Measurements from ENCODE around the gene TMEM271. TPM values are rescaled to one million over a fixed set of nuclear protein-coding genes. Genes with fewer than 3 reads are reported as not detected.
"Not testable (repeated sequence)": the region's sequence is repeated elsewhere in the genome, so short reads cannot be mapped to it uniquely, and the experiment has no call there.

Gene TMEM271
- total RNA-seq, 4 donors from 2014 or later = not detected

DNA sequence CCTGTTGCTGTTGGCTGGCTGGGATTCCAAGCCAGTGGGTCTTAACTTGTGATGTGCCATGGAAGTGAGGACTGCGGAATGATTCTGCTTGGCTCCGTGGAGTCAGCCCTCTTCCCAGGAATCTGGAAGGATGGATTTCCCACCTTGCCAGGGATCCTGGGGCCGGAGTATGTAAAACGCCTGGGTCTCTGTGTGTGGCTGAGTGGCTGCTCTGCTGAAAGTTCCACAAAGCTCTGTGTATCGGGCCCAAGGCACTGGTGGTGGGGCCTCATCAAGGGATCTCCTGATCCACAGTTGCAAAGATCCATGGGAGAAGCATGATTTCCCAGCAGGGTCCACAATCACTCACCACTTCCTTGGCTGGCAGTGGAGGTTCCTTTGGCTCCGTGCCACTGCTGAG, 24.1 kb upstream of the TMEM271 start:
- in situ Hi-C loops (cut with MboI; ENCODE audit: low pct_ligation_motif_present in 1 of 4, low pct_unique_long_range_greater_than_20kb in 1 of 4, low sequenced_read_pairs in 3 of 4) (no loop called here), intact Hi-C loops (cut with DNase I; ENCODE audit: low total_unique reads) (no loop called here)
- peaks cover 33% of the 10 kb centered on the region for H3K27me3 ChIP-seq
- H3K27ac ChIP-seq = no peak overlapping the region
- WGBS, 2 donors (ENCODE audit: low coverage in 1 of 2) = 80% methylated on average over 1 to 6 of the region's 6 CpGs
- no peak for DNase-seq
- H3K4me1 ChIP-seq = no peaks in the 10 kb centered on the region
- TF ChIP-seq POLR2A (IDR thresholded peaks at IDR 0.05) = no peak
- TF ChIP-seq CTCF (IDR thresholded peaks at IDR 0.05) = no peak
- no peak for TF ChIP-seq EP300 (IDR thresholded peaks at IDR 0.05; ENCODE audit: low read depth)
- TF ChIP-seq POLR2AphosphoS5 (IDR thresholded peaks at IDR 0.05) = no peak
- no peaks in the 10 kb centered on the region for H3K9me3 ChIP-seq
- no peak overlapping the region for H3K4me3 ChIP-seq
- no peaks in the 10 kb centered on the region for H3K36me3 ChIP-seq

DNA sequence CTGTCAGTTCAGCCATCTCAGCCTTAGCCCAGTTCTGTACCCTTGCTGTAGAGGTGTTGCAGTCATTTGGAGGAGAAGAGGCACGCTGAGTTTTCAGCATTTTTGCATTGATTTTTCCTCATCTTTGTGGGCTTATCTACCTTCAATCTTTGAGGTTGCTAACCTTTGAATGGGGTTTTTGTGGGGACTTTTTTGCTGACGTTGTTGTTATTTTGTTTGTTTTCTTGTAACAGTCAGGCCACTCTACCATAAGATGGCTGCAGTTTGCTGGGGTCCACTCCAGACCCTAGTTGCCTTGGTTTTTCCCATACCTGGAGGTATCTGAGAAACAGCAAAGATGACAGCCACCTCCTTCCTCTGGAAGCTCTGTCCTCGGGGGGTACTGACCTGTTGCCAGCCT, 22.8 kb upstream of the TMEM271 start:
- no peaks in the 10 kb centered on the region for H3K4me1 ChIP-seq
- no peaks in the 10 kb centered on the region for H3K36me3 ChIP-seq
- intact Hi-C loops (cut with DNase I; ENCODE audit: low total_unique reads) = no loop called here
- H3K4me3 ChIP-seq = no peak overlapping the region
- no peaks in the 10 kb centered on the region for H3K9me3 ChIP-seq
- DNase-seq = no peak
- 63 to 71% methylated on average over 2 to 3 of the region's 3 CpGs for WGBS, 2 donors (ENCODE audit: low coverage in 1 of 2)
- in situ Hi-C loops (cut with MboI; ENCODE audit: low pct_ligation_motif_present in 1 of 4, low pct_unique_long_range_greater_than_20kb in 1 of 4, low sequenced_read_pairs in 3 of 4) = no loop called here
- no peak overlapping the region for H3K27ac ChIP-seq
- TF ChIP-seq POLR2A (IDR thresholded peaks at IDR 0.05) (no peak), CTCF (IDR thresholded peaks at IDR 0.05) (no peak), POLR2AphosphoS5 (IDR thresholded peaks at IDR 0.05) (no peak), EP300 (IDR thresholded peaks at IDR 0.05; ENCODE audit: low read depth) (no peak)
- peaks cover 33% of the 10 kb centered on the region for H3K27me3 ChIP-seq

GRCh38 chr4:592825-593520, 16.9 kb upstream of the TMEM271 start:
- in situ Hi-C loops (cut with MboI; ENCODE audit: low pct_ligation_motif_present in 1 of 4, low pct_unique_long_range_greater_than_20kb in 1 of 4, low sequenced_read_pairs in 3 of 4) = no loop called here
- no peak for DNase-seq
- Histone ChIP-seq H3K27ac (no peak overlapping the region), H3K27me3 (peaks cover 6% of the 10 kb centered on the region), H3K36me3 (no peaks in the 10 kb centered on the region), H3K9me3 (no peaks in the 10 kb centered on the region), H3K4me1 (no peaks in the 10 kb centered on the region), H3K4me3 (no peak overlapping the region)
- TF ChIP-seq POLR2AphosphoS5 (IDR thresholded peaks at IDR 0.05) = no peak
- no peak for TF ChIP-seq CTCF (IDR thresholded peaks at IDR 0.05)
- TF ChIP-seq POLR2A (IDR thresholded peaks at IDR 0.05) = no peak
- TF ChIP-seq EP300 (IDR thresholded peaks at IDR 0.05; ENCODE audit: low read depth) = no peak
- intact Hi-C loops (cut with DNase I; ENCODE audit: low total_unique reads) = no loop called here
- WGBS, 2 donors (ENCODE audit: low coverage in 1 of 2) = 77% methylated on average over 5 of the region's 5 CpGs; no CpG with 5 or more reads in 1 of the 2 donors

- H3K9me3 ChIP-seq; H3K4me3 ChIP-seq; H3K27me3 ChIP-seq; H3K4me1 ChIP-seq; H3K36me3 ChIP-seq; intact Hi-C loops (cut with DNase I; ENCODE audit: low total_unique reads); H3K27ac ChIP-seq; DNase-seq; in situ Hi-C loops (cut with MboI; ENCODE audit: low pct_ligation_motif_present in 1 of 4, low pct_unique_long_range_greater_than_20kb in 1 of 4, low sequenced_read_pairs in 3 of 4): not testable (repeated sequence)
- WGBS, 2 donors (ENCODE audit: low coverage in 1 of 2) = 80% methylated on average over 11 to 13 of the region's 13 CpGs
Measured at GRCh38 chr4:592178-592577, 16.1 kb upstream of the TMEM271 start.

DNA sequence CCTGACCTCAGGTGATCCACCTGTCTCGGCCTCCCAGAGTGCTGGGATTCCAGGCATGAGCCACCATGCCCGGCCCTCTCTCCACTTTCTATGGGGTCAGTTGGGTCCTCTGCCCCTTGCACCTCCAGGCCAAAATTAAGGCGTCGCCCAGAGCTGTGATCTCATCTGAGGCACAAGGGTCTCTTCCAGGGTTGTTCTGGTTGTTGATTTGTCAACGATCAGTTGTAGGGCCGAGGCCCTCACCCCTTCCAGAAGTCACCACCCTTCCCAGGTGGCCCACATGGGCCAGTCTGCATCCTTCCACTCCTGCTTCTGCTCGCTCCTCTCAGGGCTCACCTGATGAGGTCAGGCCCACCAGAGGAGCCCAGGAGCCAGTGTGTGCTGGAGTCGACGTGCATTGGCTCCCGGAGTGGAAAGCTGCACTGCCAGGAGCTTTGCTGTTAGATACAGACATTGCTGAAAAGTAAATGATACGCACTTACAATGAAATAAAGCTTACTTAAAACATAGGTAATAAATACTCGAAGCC, 14.3 kb upstream of the TMEM271 start:
- Histone ChIP-seq H3K36me3 (no peaks in the 10 kb centered on the region), H3K4me3 (no peak overlapping the region), H3K27me3 (peaks cover 19% of the 10 kb centered on the region), H3K27ac (no peak overlapping the region), H3K9me3 (no peaks in the 10 kb centered on the region), H3K4me1 (no peaks in the 10 kb centered on the region)
- intact Hi-C loops (cut with DNase I; ENCODE audit: low total_unique reads) (no loop called here), in situ Hi-C loops (cut with MboI; ENCODE audit: low pct_ligation_motif_present in 1 of 4, low pct_unique_long_range_greater_than_20kb in 1 of 4, low sequenced_read_pairs in 3 of 4) (no loop called here)
- TF ChIP-seq POLR2A (IDR thresholded peaks at IDR 0.05) = no peak
- TF ChIP-seq EP300 (IDR thresholded peaks at IDR 0.05; ENCODE audit: low read depth) = no peak
- no peak for TF ChIP-seq CTCF (IDR thresholded peaks at IDR 0.05)
- TF ChIP-seq POLR2AphosphoS5 (IDR thresholded peaks at IDR 0.05) = no peak
- DNase-seq = no peak
- WGBS, 2 donors (ENCODE audit: low coverage in 1 of 2) = 88 to 90% methylated on average over 4 to 12 of the region's 12 CpGs

All from transverse colon (tissue), 4 donors.